Sigmoid colon (tissue), 4 donors: Measurements from ENCODE around the gene KRTAP10-12.

Experiments used
- EP300 ChIP-seq, 4 donors: sonication (generic); formaldehyde crosslinking; IDR thresholded peaks; one replicate each; pipeline ENCODE4 v1.6.1; 2017; ENCODE audit warnings: antibody characterized with exemption in 4 of 4
- TF ChIP-seq, protein P1 (sequence below), 4 experiments: fragments of 450-650 bp in 3 of 4; fragments of 200-600 bp in 1 of 4; IDR thresholded peaks; one replicate each; pipeline ENCODE4 v1.5.1; 2016 to 2019; ENCODE audit warnings: antibody characterized with exemption in 4 of 4, mild to moderate bottlenecking in 3 of 4, moderate library complexity in 2 of 4

DNA sequence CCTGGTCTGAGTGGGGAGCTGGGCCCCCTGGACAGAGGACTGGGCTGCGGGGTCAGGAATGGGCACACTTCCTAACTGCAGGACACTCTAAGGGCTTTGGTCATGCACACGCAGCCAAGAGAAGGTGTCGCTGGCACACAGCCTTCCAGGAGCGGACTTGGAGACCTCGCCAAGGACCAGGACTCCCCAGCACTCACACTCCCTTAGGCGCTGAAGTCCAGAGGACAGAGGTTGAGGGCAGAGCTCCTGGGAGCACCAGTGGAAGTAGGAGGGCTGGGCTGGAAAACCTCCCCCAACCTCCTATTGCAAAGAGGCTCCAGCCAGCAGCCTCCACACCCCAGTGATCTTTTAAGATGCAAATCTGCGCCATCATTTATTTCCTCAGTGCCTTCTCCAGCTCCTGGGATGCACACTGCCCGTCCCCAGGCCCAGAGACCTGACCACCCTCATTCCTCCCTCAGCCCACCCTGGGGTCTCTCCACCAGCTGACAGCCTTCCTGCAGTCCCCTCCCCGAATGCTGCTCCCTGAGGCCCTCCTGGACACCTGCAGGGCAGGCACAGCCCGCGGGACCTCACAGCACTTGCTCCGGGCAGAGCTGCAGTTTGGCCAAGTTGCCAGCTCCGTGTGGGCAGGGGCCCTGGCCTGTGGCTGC is 11.4 kb downstream of the KRTAP10-12 start:
- TF ChIP-seq, protein P1, sequence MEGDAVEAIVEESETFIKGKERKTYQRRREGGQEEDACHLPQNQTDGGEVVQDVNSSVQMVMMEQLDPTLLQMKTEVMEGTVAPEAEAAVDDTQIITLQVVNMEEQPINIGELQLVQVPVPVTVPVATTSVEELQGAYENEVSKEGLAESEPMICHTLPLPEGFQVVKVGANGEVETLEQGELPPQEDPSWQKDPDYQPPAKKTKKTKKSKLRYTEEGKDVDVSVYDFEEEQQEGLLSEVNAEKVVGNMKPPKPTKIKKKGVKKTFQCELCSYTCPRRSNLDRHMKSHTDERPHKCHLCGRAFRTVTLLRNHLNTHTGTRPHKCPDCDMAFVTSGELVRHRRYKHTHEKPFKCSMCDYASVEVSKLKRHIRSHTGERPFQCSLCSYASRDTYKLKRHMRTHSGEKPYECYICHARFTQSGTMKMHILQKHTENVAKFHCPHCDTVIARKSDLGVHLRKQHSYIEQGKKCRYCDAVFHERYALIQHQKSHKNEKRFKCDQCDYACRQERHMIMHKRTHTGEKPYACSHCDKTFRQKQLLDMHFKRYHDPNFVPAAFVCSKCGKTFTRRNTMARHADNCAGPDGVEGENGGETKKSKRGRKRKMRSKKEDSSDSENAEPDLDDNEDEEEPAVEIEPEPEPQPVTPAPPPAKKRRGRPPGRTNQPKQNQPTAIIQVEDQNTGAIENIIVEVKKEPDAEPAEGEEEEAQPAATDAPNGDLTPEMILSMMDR (IDR thresholded peaks at IDR 0.05): no peak
- no peak for TF ChIP-seq EP300 (IDR thresholded peaks at IDR 0.05)
